Measurements from ENCODE around the gene C19orf12.

The C19orf12 gene

GRCh38 chr19:29662278-29662603, 52.8 kb downstream of the C19orf12 start:
- no peak for DNase-seq

- no peak for DNase-seq
Observed at GRCh38 chr19:29660835-29661234, 54.2 kb downstream of the C19orf12 start.

GRCh38 chr19:29658221-29658991, 56.7 kb downstream of the C19orf12 start:
- no peak for DNase-seq

- no peak for DNase-seq
Observed at GRCh38 chr19:29655648-29656335, 59.3 kb downstream of the C19orf12 start.

GRCh38 chr19:29653398-29653797, 61.7 kb downstream of the C19orf12 start:
- no peak for DNase-seq

- DNase-seq, result no peak
Observed at GRCh38 chr19:29651622-29652394, 63.3 kb downstream of the C19orf12 start.

- no peak for DNase-seq
Observed at GRCh38 chr19:29650772-29651387, 64.2 kb downstream of the C19orf12 start.

Measured in CD4-positive, alpha-beta T cell treated with Interleukin-15 for 1 hour (primary cell).